Ishikawa (cell line): ENCODE results near the gene BLM.

Experiments
- CEBPB ChIP-seq: IDR thresholded peaks from 2 replicates; pipeline ENCODE4 v1.6.1; 2012
- CREB1 ChIP-seq: IDR thresholded peaks from 2 replicates; pipeline ENCODE4 v1.6.1; 2012; ENCODE audit warnings: low read depth
- EGR1 ChIP-seq: IDR thresholded peaks from 2 replicates; pipeline ENCODE4 v1.6.1; 2012
- EP300 ChIP-seq: IDR thresholded peaks from 2 replicates; pipeline ENCODE4 v1.6.1; 2012; ENCODE audit warnings: borderline replicate concordance
- FOXM1 ChIP-seq: IDR thresholded peaks from 2 replicates; pipeline ENCODE4 v1.6.1; 2012; ENCODE audit warnings: low read depth, borderline replicate concordance
- MAX ChIP-seq: IDR thresholded peaks from 2 replicates; pipeline ENCODE4 v1.6.1; 2012
- NFIC ChIP-seq: IDR thresholded peaks from 2 replicates; pipeline ENCODE4 v1.6.1; 2012
- RAD21 ChIP-seq: IDR thresholded peaks from 2 replicates; pipeline ENCODE4 v1.6.1; 2012; ENCODE audit warnings: low read depth
- REST ChIP-seq: IDR thresholded peaks from 2 replicates; pipeline ENCODE4 v1.6.1; 2012; ENCODE audit warnings: low read depth, mild to moderate bottlenecking
- TAF1 ChIP-seq: IDR thresholded peaks from 2 replicates; pipeline ENCODE4 v1.6.1; 2012; ENCODE audit warnings: low read depth, mild to moderate bottlenecking
- TCF12 ChIP-seq: IDR thresholded peaks from 2 replicates; pipeline ENCODE4 v1.6.1; 2012; ENCODE audit warnings: low read depth
- TEAD4 ChIP-seq: IDR thresholded peaks from 2 replicates; pipeline ENCODE4 v1.6.1; 2012
- YY1 ChIP-seq: IDR thresholded peaks from 2 replicates; pipeline ENCODE4 v1.6.1; 2012; ENCODE audit warnings: low read depth
- ZBTB7A ChIP-seq: IDR thresholded peaks from 2 replicates; pipeline ENCODE4 v1.6.1; 2012; ENCODE audit warnings: low read depth
- TF ChIP-seq, protein P1 (sequence below): IDR thresholded peaks from 2 replicates; pipeline ENCODE4 v1.6.1; 2012

The BLM gene

DNA sequence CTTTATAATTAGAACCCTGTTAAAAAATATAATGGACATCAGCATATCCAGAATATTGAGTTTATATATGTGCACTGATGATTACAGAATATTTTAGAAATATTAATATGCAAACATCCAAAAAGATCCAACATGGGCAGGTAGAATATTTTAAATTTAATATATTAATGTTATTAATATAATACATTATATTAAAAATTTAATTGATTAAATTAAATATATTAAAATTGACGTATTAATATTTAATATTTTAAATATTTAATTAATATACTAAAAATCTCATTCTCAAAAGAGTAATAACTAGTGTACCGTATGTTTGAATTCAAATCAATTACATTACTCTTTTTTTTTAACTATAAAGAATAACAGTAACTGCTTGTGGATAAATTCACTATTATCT lies 77.4 kb downstream of the BLM start:
- no peak for TF ChIP-seq TCF12
- TF ChIP-seq CEBPB = no peak
- TF ChIP-seq, protein P1, sequence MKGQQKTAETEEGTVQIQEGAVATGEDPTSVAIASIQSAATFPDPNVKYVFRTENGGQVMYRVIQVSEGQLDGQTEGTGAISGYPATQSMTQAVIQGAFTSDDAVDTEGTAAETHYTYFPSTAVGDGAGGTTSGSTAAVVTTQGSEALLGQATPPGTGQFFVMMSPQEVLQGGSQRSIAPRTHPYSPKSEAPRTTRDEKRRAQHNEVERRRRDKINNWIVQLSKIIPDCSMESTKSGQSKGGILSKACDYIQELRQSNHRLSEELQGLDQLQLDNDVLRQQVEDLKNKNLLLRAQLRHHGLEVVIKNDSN = no peak
- TF ChIP-seq EGR1 = no peak
- TF ChIP-seq CREB1 = no peak
- TF ChIP-seq ZBTB7A = no peak
- TF ChIP-seq TAF1 = no peak
- TF ChIP-seq REST = no peak
- TF ChIP-seq FOXM1 = no peak

GRCh38 chr15:90799639-90800170 lies 82.6 kb downstream of the BLM start:
- no peak for TF ChIP-seq YY1
- TF ChIP-seq, protein P1 = no peak
- no peak for TF ChIP-seq ZBTB7A
- no peak for TF ChIP-seq FOXM1
- no peak for TF ChIP-seq REST
- TF ChIP-seq TAF1 = no peak
- no peak for TF ChIP-seq TCF12
- no peak for TF ChIP-seq CREB1
- no peak for TF ChIP-seq EP300
- TF ChIP-seq MAX = no peak
- no peak for TF ChIP-seq CEBPB
- no peak for TF ChIP-seq EGR1
- TF ChIP-seq RAD21 = no peak
- no peak for TF ChIP-seq NFIC
- no peak for TF ChIP-seq TEAD4

DNA sequence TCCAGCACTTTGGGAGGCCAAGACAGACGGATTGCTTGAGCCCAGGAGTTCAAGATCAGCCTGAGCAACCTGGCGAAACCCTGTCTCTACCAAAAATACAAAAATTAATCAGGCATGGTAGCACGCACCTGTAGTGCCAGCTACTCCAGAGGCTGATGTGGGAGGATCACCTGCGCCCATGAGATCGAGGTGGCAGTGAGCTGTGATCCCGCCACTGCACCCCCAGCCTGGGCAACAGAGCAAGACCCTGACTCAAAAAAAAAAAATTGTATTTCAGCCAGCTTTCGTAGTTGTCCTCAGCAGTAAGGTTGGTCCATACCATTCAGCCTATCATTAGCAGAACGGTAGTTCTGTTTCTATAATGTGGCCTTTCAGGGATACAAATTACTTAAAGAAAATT lies 84.7 kb downstream of the BLM start:
- no peak for TF ChIP-seq NFIC
- TF ChIP-seq TCF12 = no peak
- TF ChIP-seq, protein P1 = no peak
- no peak for TF ChIP-seq ZBTB7A
- no peak for TF ChIP-seq CEBPB
- no peak for TF ChIP-seq CREB1
- no peak for TF ChIP-seq EP300
- TF ChIP-seq REST = no peak
- no peak for TF ChIP-seq YY1
- no peak for TF ChIP-seq MAX
- TF ChIP-seq FOXM1 = no peak
- no peak for TF ChIP-seq RAD21
- no peak for TF ChIP-seq EGR1
- TF ChIP-seq TEAD4 = no peak
- no peak for TF ChIP-seq TAF1

DNA sequence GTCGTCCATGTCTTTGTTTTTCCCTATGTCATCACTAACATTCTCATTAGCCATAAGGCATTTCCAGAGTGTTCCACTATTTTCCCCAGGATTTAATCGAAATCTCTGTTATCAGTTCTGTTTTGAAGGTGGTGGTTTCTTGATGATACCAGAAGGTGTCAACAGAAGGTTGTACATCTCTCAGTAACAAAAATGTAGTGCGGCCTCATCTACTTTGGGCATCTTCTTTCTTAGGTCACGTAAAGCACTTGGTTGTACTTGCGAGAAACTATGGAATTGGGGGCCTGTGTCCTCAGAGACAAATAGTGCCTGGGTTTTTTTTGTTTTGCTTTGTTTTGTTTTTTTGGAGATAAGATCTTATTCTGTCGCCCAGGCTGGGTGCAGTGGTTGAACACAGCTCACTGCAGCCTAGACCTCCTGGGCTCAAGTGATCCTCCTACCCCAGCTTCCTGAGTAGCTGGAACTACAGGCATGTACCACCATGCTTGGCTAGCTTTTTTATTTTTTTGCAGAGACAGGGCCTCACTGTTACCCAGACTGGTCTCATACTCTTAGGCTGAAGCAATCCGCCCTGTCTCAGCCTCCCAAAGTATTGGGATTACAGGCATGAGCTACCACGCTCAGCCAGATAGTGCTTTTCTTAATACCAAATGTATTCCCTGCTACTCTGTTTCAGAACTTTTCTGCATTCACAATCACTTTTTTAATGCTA lies 90.1 kb downstream of the BLM start:
- no peak for TF ChIP-seq EGR1
- TF ChIP-seq, protein P1 = no peak
- no peak for TF ChIP-seq TAF1
- no peak for TF ChIP-seq NFIC
- no peak for TF ChIP-seq YY1
- TF ChIP-seq REST = no peak
- no peak for TF ChIP-seq MAX
- TF ChIP-seq EP300 = no peak
- no peak for TF ChIP-seq ZBTB7A
- TF ChIP-seq CEBPB = no peak
- no peak for TF ChIP-seq TEAD4
- TF ChIP-seq RAD21 = no peak
- TF ChIP-seq FOXM1 = no peak
- no peak for TF ChIP-seq TCF12
- TF ChIP-seq CREB1 = no peak
